Measurements from ENCODE around the gene SCAMP4.

The SCAMP4 gene

GRCh38 chr19:1860821-1861598, 44.2 kb upstream of the SCAMP4 start:
- Histone ChIP-seq H4K12ac (ENCODE audit: low read depth, low read length) (no peak overlapping the region), H3K79me1 (ENCODE audit: low read length) (peaks cover 12% of the 10 kb centered on the region), H3K23ac (ENCODE audit: low read length) (no peak overlapping the region), H2BK5ac (ENCODE audit: low read depth, low read length, poor library complexity) (no peak overlapping the region), H2AK5ac (ENCODE audit: low read length) (no peak overlapping the region), H3K14ac (ENCODE audit: low read length) (no peak overlapping the region), H3K9me3 (ENCODE audit: insufficient read depth, low read depth, low read length) (no peaks in the 10 kb centered on the region), H2BK120ac (ENCODE audit: insufficient read depth, low read length, poor library complexity) (no peak overlapping the region), H3K18ac (ENCODE audit: low read length) (no peak overlapping the region), H3K9ac (ENCODE audit: low read length) (no peak overlapping the region), H3K79me2 (ENCODE audit: control insufficient read depth, insufficient read depth, low read length, poor library complexity) (peaks cover 9% of the 10 kb centered on the region), H3K4me3 (ENCODE audit: low read depth, low read length) (no peak overlapping the region), H4K8ac (ENCODE audit: low read depth, low read length) (no peak overlapping the region), H3K4me2 (ENCODE audit: low read length) (peak overlapping the region; percentile 94), H3K36me3 (ENCODE audit: control insufficient read depth in 1 of 2, insufficient read depth in 2 of 2, low read length in 2 of 2) (no peaks in the 10 kb centered on the region), H3K27ac (ENCODE audit: low read depth, low read length) (no peak overlapping the region), H3K27me3 (ENCODE audit: insufficient read depth, low read length) (peaks cover 10% of the 10 kb centered on the region), H3K4ac (ENCODE audit: low read depth, low read length) (no peak overlapping the region), H2AFZ (ENCODE audit: insufficient read depth, low read length, poor library complexity) (no peak overlapping the region), H3K4me1 (ENCODE audit: control insufficient read depth in 1 of 2, insufficient read depth in 2 of 2, low read length in 2 of 2) (peaks cover 28 to 31% of the 10 kb centered on the region in 2 experiments), H4K91ac (ENCODE audit: low read depth, low read length) (no peak overlapping the region), H2BK12ac (ENCODE audit: low read length) (no peak overlapping the region)
- DNase-seq: no peak
- WGBS (ENCODE audit: extremely low coverage, insufficient coverage, insufficient read length): no CpG with 5 or more reads among the region's 28 CpGs

GRCh38 chr19:1861599-1862031, 43.6 kb upstream of the SCAMP4 start:
- Histone ChIP-seq H2BK5ac (ENCODE audit: low read depth, low read length, poor library complexity) (no peak overlapping the region), H3K79me1 (ENCODE audit: low read length) (peaks cover 12% of the 10 kb centered on the region), H2AFZ (ENCODE audit: insufficient read depth, low read length, poor library complexity) (no peak overlapping the region), H3K9me3 (ENCODE audit: insufficient read depth, low read depth, low read length) (no peaks in the 10 kb centered on the region), H4K12ac (ENCODE audit: low read depth, low read length) (no peak overlapping the region), H3K4me3 (ENCODE audit: low read depth, low read length) (peak overlapping the region; percentile 84), H2BK12ac (ENCODE audit: low read length) (no peak overlapping the region), H3K4me1 (ENCODE audit: control insufficient read depth in 1 of 2, insufficient read depth in 2 of 2, low read length in 2 of 2) (peaks cover 25 to 31% of the 10 kb centered on the region in 2 experiments), H3K14ac (ENCODE audit: low read length) (no peak overlapping the region), H3K18ac (ENCODE audit: low read length) (no peak overlapping the region), H3K27ac (ENCODE audit: low read depth, low read length) (no peak overlapping the region), H3K23ac (ENCODE audit: low read length) (no peak overlapping the region), H4K8ac (ENCODE audit: low read depth, low read length) (no peak overlapping the region), H4K91ac (ENCODE audit: low read depth, low read length) (no peak overlapping the region), H2BK120ac (ENCODE audit: insufficient read depth, low read length, poor library complexity) (no peak overlapping the region), H2AK5ac (ENCODE audit: low read length) (no peak overlapping the region), H3K79me2 (ENCODE audit: control insufficient read depth, insufficient read depth, low read length, poor library complexity) (peaks cover 9% of the 10 kb centered on the region), H3K36me3 (ENCODE audit: control insufficient read depth in 1 of 2, insufficient read depth in 2 of 2, low read length in 2 of 2) (no peaks in the 10 kb centered on the region), H3K4me2 (ENCODE audit: low read length) (peak overlapping the region; percentile 94), H3K27me3 (ENCODE audit: insufficient read depth, low read length) (peaks cover 10% of the 10 kb centered on the region), H3K9ac (ENCODE audit: low read length) (peak overlapping the region; percentile 6), H3K4ac (ENCODE audit: low read depth, low read length) (peak overlapping the region; percentile 35)
- peak in 1 of 2 donors; percentile 44 for DNase-seq
- WGBS (ENCODE audit: extremely low coverage, insufficient coverage, insufficient read length): no CpG with 5 or more reads among the region's 23 CpGs

GRCh38 chr19:1862068-1862423, 43.2 kb upstream of the SCAMP4 start:
- no peaks in the 10 kb centered on the region for H3K9me3 ChIP-seq (ENCODE audit: insufficient read depth, low read depth, low read length)
- H3K14ac ChIP-seq (ENCODE audit: low read length): no peak overlapping the region
- no peaks in the 10 kb centered on the region for H3K36me3 ChIP-seq (ENCODE audit: control insufficient read depth in 1 of 2, insufficient read depth in 2 of 2, low read length in 2 of 2)
- peaks cover 9% of the 10 kb centered on the region for H3K79me2 ChIP-seq (ENCODE audit: control insufficient read depth, insufficient read depth, low read length, poor library complexity)
- no peak overlapping the region for H4K12ac ChIP-seq (ENCODE audit: low read depth, low read length)
- peaks cover 12% of the 10 kb centered on the region for H3K79me1 ChIP-seq (ENCODE audit: low read length)
- H3K27me3 ChIP-seq (ENCODE audit: insufficient read depth, low read length): peaks cover 10% of the 10 kb centered on the region
- no peak overlapping the region for H3K18ac ChIP-seq (ENCODE audit: low read length)
- H2BK12ac ChIP-seq (ENCODE audit: low read length): no peak overlapping the region
- H4K91ac ChIP-seq (ENCODE audit: low read depth, low read length): no peak overlapping the region
- peak overlapping the region; percentile 17 for H3K4ac ChIP-seq (ENCODE audit: low read depth, low read length)
- H3K23ac ChIP-seq (ENCODE audit: low read length): no peak overlapping the region
- H2BK120ac ChIP-seq (ENCODE audit: insufficient read depth, low read length, poor library complexity): no peak overlapping the region
- H3K9ac ChIP-seq (ENCODE audit: low read length): peak overlapping the region; percentile 36
- H3K27ac ChIP-seq (ENCODE audit: low read depth, low read length): no peak overlapping the region
- no peak overlapping the region for H4K8ac ChIP-seq (ENCODE audit: low read depth, low read length)
- H2AK5ac ChIP-seq (ENCODE audit: low read length): no peak overlapping the region
- WGBS (ENCODE audit: extremely low coverage, insufficient coverage, insufficient read length): no CpG with 5 or more reads among the region's 21 CpGs
- no peak overlapping the region for H2AFZ ChIP-seq (ENCODE audit: insufficient read depth, low read length, poor library complexity)
- peak overlapping the region; percentile 84 for H3K4me3 ChIP-seq (ENCODE audit: low read depth, low read length)
- H3K4me1 ChIP-seq (ENCODE audit: control insufficient read depth in 1 of 2, insufficient read depth in 2 of 2, low read length in 2 of 2): peaks cover 22 to 29% of the 10 kb centered on the region in 2 experiments
- H3K4me2 ChIP-seq (ENCODE audit: low read length): peak overlapping the region; percentile 94
- no peak for DNase-seq
- no peak overlapping the region for H2BK5ac ChIP-seq (ENCODE audit: low read depth, low read length, poor library complexity)

- Histone ChIP-seq H3K4me3 (ENCODE audit: low read depth, low read length) (peak overlapping the region; percentile 84), H3K9ac (ENCODE audit: low read length) (peak overlapping the region; percentile 36), H3K18ac (ENCODE audit: low read length) (peak overlapping the region; percentile 63), H3K23ac (ENCODE audit: low read length) (no peak overlapping the region), H3K4ac (ENCODE audit: low read depth, low read length) (peak overlapping the region; percentile 59), H2AK5ac (ENCODE audit: low read length) (no peak overlapping the region), H4K12ac (ENCODE audit: low read depth, low read length) (no peak overlapping the region), H3K14ac (ENCODE audit: low read length) (peak overlapping the region; percentile 61), H3K27me3 (ENCODE audit: insufficient read depth, low read length) (peaks cover 10% of the 10 kb centered on the region), H2BK12ac (ENCODE audit: low read length) (no peak overlapping the region), H2BK5ac (ENCODE audit: low read depth, low read length, poor library complexity) (no peak overlapping the region), H3K9me3 (ENCODE audit: insufficient read depth, low read depth, low read length) (no peaks in the 10 kb centered on the region), H2BK120ac (ENCODE audit: insufficient read depth, low read length, poor library complexity) (no peak overlapping the region), H3K27ac (ENCODE audit: low read depth, low read length) (no peak overlapping the region), H3K36me3 (ENCODE audit: control insufficient read depth in 1 of 2, insufficient read depth in 2 of 2, low read length in 2 of 2) (no peaks in the 10 kb centered on the region), H4K91ac (ENCODE audit: low read depth, low read length) (peak overlapping the region; percentile 82), H3K79me2 (ENCODE audit: control insufficient read depth, insufficient read depth, low read length, poor library complexity) (peaks cover 9% of the 10 kb centered on the region), H3K4me1 (ENCODE audit: control insufficient read depth in 1 of 2, insufficient read depth in 2 of 2, low read length in 2 of 2) (peaks cover 18 to 24% of the 10 kb centered on the region in 2 experiments), H4K8ac (ENCODE audit: low read depth, low read length) (peak overlapping the region; percentile 17), H3K79me1 (ENCODE audit: low read length) (peaks cover 12% of the 10 kb centered on the region), H2AFZ (ENCODE audit: insufficient read depth, low read length, poor library complexity) (no peak overlapping the region), H3K4me2 (ENCODE audit: low read length) (peak overlapping the region; percentile 94)
- no CpG with 5 or more reads among the region's 109 CpGs for WGBS (ENCODE audit: extremely low coverage, insufficient coverage, insufficient read length)
- peak in 1 of 2 donors; percentile 52 for DNase-seq
Observed at GRCh38 chr19:1862424-1863327, 42.5 kb upstream of the SCAMP4 start.

Data from trophoblast cell (in vitro differentiated cells and primary cell).